22Rv1 (cell line): ENCODE data around the gene TREML2.

Source experiments
- CTCF ChIP-seq: fragments of 450-650 bp; IDR thresholded peaks from 2 replicates; pipeline ENCODE4 v1.5.1; 2017; ENCODE audit warnings: mild to moderate bottlenecking
- ZFX ChIP-seq: fragments of 450-650 bp; IDR thresholded peaks from 2 replicates; pipeline ENCODE4 v1.6.1; 2017; ENCODE audit warnings: antibody characterized with exemption, borderline replicate concordance

GRCh38 chr6:41189967-41190366 is 11.0 kb downstream of the TREML2 start:
- TF ChIP-seq CTCF: no peak
- TF ChIP-seq ZFX: no peak
